Measurements from ENCODE around the gene FIBP.

GRCh38 chr11:65864706-65865471 lies 23.4 kb downstream of the FIBP start:
- TF ChIP-seq SUZ12 (IDR thresholded peaks at IDR 0.05; ENCODE audit: extremely low read depth, insufficient read depth, insufficient read length) (no peak), ZNF274 (IDR thresholded peaks at IDR 0.05; ENCODE audit: low read depth, low read length) (no peak)
